Osteoblast (primary cell): ENCODE results near the gene ZNF326. TPM values are rescaled to one million over a fixed set of nuclear protein-coding genes. Genes with fewer than 3 reads are reported as not detected.

Experiments
- DNase-seq: peaks from one replicate; pipeline ENCODE4 v3.0.0; 2011; ENCODE audit warnings: low spot score, mixed read lengths; ENCODE audit not compliant: insufficient read length; ENCODE audit errors: missing footprints
- H2AFZ ChIP-seq: 2 replicates; pipeline ENCODE4 v1.6.0; 2011; ENCODE audit warnings: mild to moderate bottlenecking, low read length
- H3K27ac ChIP-seq: 2 replicates; pipeline ENCODE4 v1.5.1; 2011; ENCODE audit warnings: mild to moderate bottlenecking, low read depth, low read length, moderate library complexity
- H3K27me3 ChIP-seq: 2 replicates; pipeline ENCODE4 v1.6.0; 2012; ENCODE audit warnings: mild to moderate bottlenecking, control low read depth, inconsistent platforms, low read length, moderate library complexity; ENCODE audit not compliant: insufficient read depth
- H3K36me3 ChIP-seq: 2 replicates; pipeline ENCODE4 v1.5.1; 2011; ENCODE audit warnings: mild to moderate bottlenecking, low read length, control low read depth, moderate library complexity; ENCODE audit not compliant: insufficient read depth
- H3K4me1 ChIP-seq: 2 replicates; pipeline ENCODE4 v1.5.1; 2011; ENCODE audit warnings: mild to moderate bottlenecking, low read length, control low read depth, moderate library complexity; ENCODE audit not compliant: insufficient read depth
- H3K4me2 ChIP-seq: 2 replicates; pipeline ENCODE4 v1.6.0; 2011; ENCODE audit warnings: mild to moderate bottlenecking, low read length; ENCODE audit not compliant: insufficient read depth
- H3K4me3 ChIP-seq: fragments of 200-600 bp; sonication (generic); 3 replicates; pipeline ENCODE4 v1.5.1; 2012; ENCODE audit warnings: mild to moderate bottlenecking, low read length, inconsistent platforms; ENCODE audit not compliant: insufficient read depth
- H3K79me2 ChIP-seq: 2 replicates; pipeline ENCODE4 v1.6.0; 2012; ENCODE audit warnings: mild to moderate bottlenecking, low read length, control low read depth, inconsistent platforms; ENCODE audit not compliant: insufficient read depth
- H3K9me3 ChIP-seq: 2 replicates; pipeline ENCODE4 v1.5.1; 2011; ENCODE audit warnings: low read depth, low read length, control low read depth
- H4K20me1 ChIP-seq: 2 replicates; pipeline ENCODE4 v1.6.0; 2012; ENCODE audit warnings: mild to moderate bottlenecking, low read length, control low read depth; ENCODE audit not compliant: insufficient read depth
- CTCF ChIP-seq: IDR thresholded peaks from 2 replicates; pipeline ENCODE4 v1.5.1; 2011; ENCODE audit warnings: mild to moderate bottlenecking, low read depth, low read length, moderate library complexity; ENCODE audit errors: extremely low read depth
- small RNA-seq: library from RNA; depleted of rRNA; stranded (forward); fragments of <200 nt; gene quantifications from one replicate; pipeline ENCODE3, GENCODE V24; 2012
- total RNA-seq: library from RNA; depleted of rRNA; stranded (reverse); fragments of >200 nt; gene quantifications from 2 replicates; pipeline ENCODE4 v1.2.3, GENCODE V29; 2012

Gene ZNF326
- total RNA-seq, 1 donor = 10.9 TPM

DNA sequence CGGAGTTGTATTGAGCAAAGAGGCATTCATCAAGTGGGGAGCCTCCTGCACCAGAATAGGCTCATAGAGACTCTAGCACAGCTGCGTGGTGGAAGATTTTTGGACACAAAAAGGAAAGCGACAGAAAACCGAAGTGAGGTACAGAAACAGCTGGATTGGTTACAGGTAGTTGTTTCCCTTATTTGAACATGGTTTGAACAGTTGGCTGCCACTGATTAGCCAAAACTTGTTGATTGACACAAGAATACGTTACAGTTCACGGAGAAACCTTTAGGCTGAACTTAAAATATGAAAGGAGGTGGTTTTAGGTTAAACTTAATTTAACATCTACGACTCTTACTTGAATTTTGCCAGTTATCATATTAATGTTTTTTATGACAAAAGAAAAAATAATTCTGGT is 89.1 kb downstream of the ZNF326 start:
- no peaks in the 10 kb centered on the region for H3K79me2 ChIP-seq
- H3K27me3 ChIP-seq = no peaks in the 10 kb centered on the region
- TF ChIP-seq CTCF = no peak
- no peaks in the 10 kb centered on the region for H3K4me1 ChIP-seq
- H2AFZ ChIP-seq = no peak overlapping the region
- H3K36me3 ChIP-seq = no peaks in the 10 kb centered on the region
- no peaks in the 10 kb centered on the region for H4K20me1 ChIP-seq
- H3K9me3 ChIP-seq = no peaks in the 10 kb centered on the region
- no peak overlapping the region for H3K27ac ChIP-seq
- no peak overlapping the region for H3K4me2 ChIP-seq
- no peak overlapping the region for H3K4me3 ChIP-seq
- no peak for DNase-seq

Small RNAs within 50 kb of the gene (small RNA-seq; reads per million reads assigned to genes)
- gene RN7SKP272 = not detected

Other genes with a start within 250 kb of the ZNF326 start
- 23.6 and 30.4 TPM in 2 replicates for gene LRRC8D, start 174.1 kb upstream of the ZNF326 start, total RNA-seq